Spinal cord (tissue), 10 donors: ENCODE results near the gene SLC26A1. TPM values are rescaled to one million over a fixed set of nuclear protein-coding genes. Genes with fewer than 3 reads are reported as not detected.

Experiments
- DNase-seq, 6 donors: peaks; one replicate each; pipeline versions ENCODE4 v3.0.0 to v3.0.0-alpha.2; 2013 to 2015; ENCODE audit warnings: low spot score in 6 of 6, low read depth in 4 of 6
- H3K27ac ChIP-seq: one replicate; pipeline ENCODE4 v1.5.1; 2013; ENCODE audit warnings: low read depth, low read length, control low read depth
- H3K27me3 ChIP-seq: one replicate; pipeline ENCODE4 v1.6.1; 2013; ENCODE audit warnings: low read length; ENCODE audit not compliant: control insufficient read depth, insufficient read depth
- H3K36me3 ChIP-seq: one replicate; pipeline ENCODE4 v1.6.1; 2013; ENCODE audit warnings: low read length; ENCODE audit not compliant: control insufficient read depth, insufficient read depth
- H3K4me1 ChIP-seq: one replicate; pipeline ENCODE4 v1.6.1; 2013; ENCODE audit warnings: low read length; ENCODE audit not compliant: control insufficient read depth, insufficient read depth
- H3K4me3 ChIP-seq: one replicate; pipeline ENCODE4 v1.5.1; 2013; ENCODE audit warnings: low read depth, low read length, control low read depth
- H3K9me3 ChIP-seq: one replicate; pipeline ENCODE4 v1.6.1; 2013; ENCODE audit warnings: low read length; ENCODE audit not compliant: control insufficient read depth, insufficient read depth
- WGBS: methylation state at CpG from one replicate; pipeline ENCODE4 v1.1.5; 2013; ENCODE audit warnings: missing lambda C conversion rate; ENCODE audit not compliant: insufficient coverage; 5-methylcytosine and 5-hydroxymethylcytosine counted together
- polyA plus RNA-seq, 2 donors: library from polyadenylated mRNA; unstranded; fragments of 120-200 nt; gene quantifications; one replicate each; pipeline ENCODE4 v1.2.1, GENCODE V29; 2013; ENCODE audit not compliant: insufficient read length in 2 of 2
- total RNA-seq, 2 donors: library from RNA; depleted of rRNA in 1 of 2; stranded (reverse); fragments of 120-200 nt in 1 of 2; fragments of >200 nt in 1 of 2; gene quantifications; one replicate each; pipeline versions ENCODE4 v1.2.3 to v1.2.4, GENCODE V29; 2013 to 2014
- donor health status: healthy.

The SLC26A1 gene
- total and polyA plus RNA-seq, 4 donors = 0.79 to 9.5 (median 5.2) TPM

DNA sequence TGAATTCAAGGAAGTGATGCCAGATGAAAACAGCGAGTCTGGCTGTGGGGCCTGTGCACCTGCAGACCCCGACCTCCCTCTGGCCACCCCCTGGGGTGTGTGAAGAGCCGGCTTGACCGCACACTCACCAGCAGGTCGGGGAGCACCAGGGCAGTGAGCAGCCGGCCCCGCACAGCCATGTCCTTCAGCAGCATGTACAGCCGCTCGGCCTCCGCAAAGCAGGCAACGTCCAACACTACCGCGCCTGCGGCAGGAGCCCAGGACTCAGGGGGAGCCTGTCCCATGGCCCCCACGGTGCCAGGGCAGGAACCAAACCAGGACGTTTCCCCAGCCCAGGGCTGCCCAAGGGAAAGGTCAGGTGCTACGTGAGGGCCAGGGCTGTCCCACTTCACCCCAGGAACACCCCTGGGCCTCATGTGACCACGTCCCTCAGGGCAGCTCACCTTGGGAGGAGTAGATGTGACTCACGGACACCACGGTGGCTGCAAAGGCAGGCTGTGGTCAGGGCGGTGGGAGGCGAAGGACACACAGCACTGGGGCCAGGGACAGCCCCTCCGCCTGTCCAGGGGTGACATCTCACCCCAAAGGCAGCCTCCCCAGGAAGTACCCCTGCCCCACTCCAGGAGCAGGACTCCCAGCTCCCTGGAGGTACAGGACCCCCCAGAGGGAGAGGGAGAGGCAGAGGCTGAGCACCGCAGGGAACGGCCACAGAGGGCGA is 28.0 kb downstream of the SLC26A1 start:
- Histone ChIP-seq H3K4me3 (no peak overlapping the region), H3K9me3 (no peaks in the 10 kb centered on the region), H3K4me1 (peaks cover 13% of the 10 kb centered on the region), H3K36me3 (peaks cover 90% of the 10 kb centered on the region), H3K27me3 (peaks cover 7% of the 10 kb centered on the region), H3K27ac (no peak overlapping the region)
- DNase-seq = no peak
- WGBS = 88% methylated on average over 25 of the region's 26 CpGs

DNA sequence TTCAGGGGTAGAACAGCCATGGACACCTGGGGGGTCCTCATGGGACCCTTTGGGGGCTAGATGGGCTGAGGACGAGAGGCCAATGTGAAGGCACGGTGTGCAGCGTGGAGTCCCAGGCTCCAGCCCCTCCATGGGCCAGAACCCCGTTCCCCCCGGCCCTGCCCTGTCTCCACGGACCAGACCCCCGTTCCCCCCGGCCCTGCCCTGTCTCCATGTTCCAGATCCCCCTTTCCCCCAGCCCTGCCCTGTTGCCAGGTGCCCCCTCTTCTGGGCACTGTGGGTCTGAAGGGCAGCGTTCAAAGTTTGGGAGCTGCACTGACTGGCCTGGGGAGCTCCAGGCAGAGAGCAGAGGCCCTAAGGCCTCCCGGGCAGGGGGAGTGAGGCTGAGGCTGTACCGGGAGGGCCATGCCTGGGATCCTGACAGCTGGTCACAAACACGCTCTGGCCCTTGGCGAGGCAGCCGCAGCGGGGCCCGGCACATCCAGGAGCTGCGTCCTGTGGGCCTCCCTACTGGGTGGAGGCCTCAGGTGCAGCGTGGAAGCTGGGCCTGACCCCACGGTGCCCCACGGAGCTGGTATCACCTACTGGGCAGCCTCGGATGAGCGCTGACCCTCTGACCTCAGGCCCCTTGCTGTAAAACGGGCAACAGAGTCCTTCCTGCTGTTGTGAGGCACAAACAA is 28.7 kb downstream of the SLC26A1 start:
- H3K4me1 ChIP-seq = peaks cover 13% of the 10 kb centered on the region
- H3K27me3 ChIP-seq = peaks cover 7% of the 10 kb centered on the region
- H3K36me3 ChIP-seq = peaks cover 92% of the 10 kb centered on the region
- no peak overlapping the region for H3K4me3 ChIP-seq
- 84% methylated on average over 23 of the region's 23 CpGs for WGBS
- no peak overlapping the region for H3K27ac ChIP-seq
- no peaks in the 10 kb centered on the region for H3K9me3 ChIP-seq
- DNase-seq = no peak

DNA sequence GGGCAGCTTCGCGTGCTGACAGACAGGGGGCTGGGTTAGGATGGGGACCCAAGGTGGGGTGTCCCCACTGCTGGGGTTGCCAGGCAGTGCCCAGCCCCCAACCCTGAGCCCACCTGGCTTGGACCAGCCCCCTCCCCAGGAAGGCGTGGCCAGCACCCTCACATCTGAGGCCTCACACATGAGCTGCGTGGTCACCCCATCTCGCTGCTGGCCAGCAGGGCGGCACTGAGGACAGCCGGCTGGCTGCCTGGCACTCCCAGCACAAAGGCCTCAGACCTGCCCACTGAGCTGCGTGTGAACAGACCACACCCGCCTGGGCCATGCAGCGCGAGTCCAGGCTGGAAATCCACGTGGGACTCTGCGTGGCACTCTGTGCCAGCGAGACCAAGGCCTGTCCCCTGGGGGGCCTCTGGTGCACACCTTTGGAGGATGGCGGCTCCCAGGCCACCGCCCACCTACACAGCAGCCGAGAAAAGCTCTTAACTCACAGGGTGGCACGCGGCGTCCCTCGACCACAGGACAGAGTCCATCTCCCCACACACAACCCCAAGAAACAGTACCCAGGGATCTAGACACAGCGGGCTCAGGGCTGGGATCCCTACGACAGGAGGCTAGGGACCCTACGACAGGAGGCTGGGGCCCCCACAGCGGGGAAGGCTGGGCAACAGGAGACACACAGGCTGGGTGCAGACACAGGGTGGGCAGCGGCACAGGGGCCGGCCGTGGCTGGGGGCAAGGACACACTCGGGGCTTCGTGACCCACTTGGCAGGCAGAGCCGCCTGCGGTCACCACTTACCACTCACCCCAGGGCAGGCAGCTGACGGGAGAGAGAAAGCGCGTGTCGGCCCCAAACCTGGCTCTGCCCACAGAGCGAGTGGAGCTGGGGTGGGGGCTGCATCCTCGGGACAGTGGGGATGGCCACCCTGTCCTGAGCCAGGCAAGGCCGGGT is 29.7 kb downstream of the SLC26A1 start:
- Histone ChIP-seq H3K27ac (no peak overlapping the region), H3K27me3 (peaks cover 4% of the 10 kb centered on the region), H3K36me3 (peaks cover 95% of the 10 kb centered on the region), H3K4me3 (no peak overlapping the region), H3K4me1 (peaks cover 11% of the 10 kb centered on the region), H3K9me3 (no peaks in the 10 kb centered on the region)
- DNase-seq = no peak
- 91% methylated on average over 35 of the region's 39 CpGs for WGBS

DNA sequence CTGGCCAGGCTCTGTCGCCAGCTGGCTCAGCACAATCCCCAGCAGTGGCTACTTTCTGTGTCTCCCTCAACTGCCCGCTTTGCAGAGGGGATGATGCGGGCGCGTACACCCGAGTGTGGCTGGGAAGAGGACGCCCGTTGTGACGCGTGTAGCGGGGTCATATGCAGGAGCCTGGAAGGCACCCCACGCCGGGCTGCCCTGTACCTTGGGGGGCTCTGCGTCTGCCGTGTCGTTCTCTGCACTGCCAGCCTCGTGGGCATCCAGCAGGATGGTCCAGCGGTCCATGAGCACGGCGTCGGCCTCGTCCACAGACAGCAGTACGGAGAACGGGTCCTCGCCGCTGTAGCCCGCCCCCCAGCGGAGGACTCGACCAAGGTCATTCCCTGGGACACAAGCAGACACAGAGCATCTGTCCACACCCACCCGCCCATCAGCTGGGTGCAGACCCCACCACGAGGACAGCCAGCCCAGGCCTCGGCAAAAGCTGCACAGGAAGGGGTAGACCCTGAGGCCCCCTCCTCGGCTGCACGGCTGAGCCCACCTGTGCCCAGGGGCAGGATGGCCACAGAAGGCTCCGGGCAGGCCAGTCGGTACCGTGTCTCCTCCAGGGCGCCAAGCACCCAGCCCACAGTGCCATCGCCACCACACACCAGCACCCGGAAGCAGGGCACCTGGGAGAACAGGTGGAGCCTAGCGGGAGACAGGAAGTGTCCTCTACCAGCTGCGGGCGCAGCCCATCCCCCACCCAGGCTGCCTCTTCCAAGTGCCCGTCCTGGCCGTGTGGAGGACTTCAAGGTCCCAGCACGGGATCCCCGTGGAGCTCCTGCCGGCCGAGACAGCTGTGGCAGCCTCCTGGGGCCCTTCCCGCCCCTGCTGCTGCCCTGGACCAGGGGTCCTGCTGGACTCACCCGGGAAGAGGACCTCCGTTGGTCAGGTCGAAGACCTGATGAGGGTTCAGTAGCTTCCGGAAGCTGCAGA is 30.7 kb downstream of the SLC26A1 start:
- Histone ChIP-seq H3K9me3 (no peaks in the 10 kb centered on the region), H3K27me3 (no peaks in the 10 kb centered on the region), H3K4me1 (peaks cover 2% of the 10 kb centered on the region), H3K27ac (no peak overlapping the region), H3K4me3 (no peak overlapping the region), H3K36me3 (peaks cover 100% of the 10 kb centered on the region)
- no peak for DNase-seq
- 93% methylated on average over 54 of the region's 54 CpGs for WGBS

DNA sequence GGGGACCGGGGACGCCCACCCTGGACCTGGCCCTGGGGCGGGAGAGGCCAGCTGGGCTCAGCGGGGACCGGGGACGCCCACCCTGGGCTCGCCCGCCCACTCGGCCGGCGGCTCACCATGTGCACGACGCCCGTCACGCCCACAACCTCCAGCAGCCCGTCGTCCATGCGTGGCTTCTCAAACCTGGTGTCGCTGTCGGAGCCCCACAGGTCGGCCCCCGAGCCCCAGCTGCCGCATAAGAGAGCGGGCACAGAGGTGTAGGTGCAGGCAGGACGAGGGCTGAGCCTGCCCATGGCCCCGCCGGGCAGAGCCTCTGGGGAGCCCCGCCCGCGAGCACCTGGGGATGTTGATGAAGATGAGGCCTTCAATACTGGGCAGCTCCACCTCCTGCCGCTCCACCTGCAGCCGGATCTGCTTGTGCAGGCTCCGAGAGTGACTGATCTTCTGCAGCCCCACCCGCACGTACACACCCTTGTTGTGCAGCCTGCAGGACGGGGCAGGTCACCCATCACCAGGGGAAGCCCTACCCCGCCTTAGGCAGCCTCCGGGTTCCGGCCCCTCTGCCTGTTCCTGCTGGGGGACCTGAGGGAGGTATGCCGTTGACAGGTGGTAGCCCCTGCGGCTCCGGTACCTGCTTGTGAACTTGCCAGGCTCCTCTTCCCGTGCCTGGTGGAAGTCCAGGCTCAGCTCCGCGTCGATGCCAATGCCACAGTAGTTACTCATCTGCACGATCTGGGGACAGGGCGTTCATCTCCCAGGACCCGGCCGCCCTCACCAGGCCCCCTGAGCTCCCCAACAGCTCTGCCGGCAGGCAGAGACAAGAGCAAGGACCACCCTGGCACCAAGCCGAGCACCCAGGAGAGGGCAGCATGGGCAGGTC is 31.6 kb downstream of the SLC26A1 start:
- Histone ChIP-seq H3K27ac (no peak overlapping the region), H3K36me3 (peaks cover 100% of the 10 kb centered on the region), H3K9me3 (no peaks in the 10 kb centered on the region), H3K4me3 (no peak overlapping the region), H3K4me1 (no peaks in the 10 kb centered on the region), H3K27me3 (no peaks in the 10 kb centered on the region)
- no peak for DNase-seq
- 92% methylated on average over 50 of the region's 52 CpGs for whole genome bisulfite sequencing

DNA sequence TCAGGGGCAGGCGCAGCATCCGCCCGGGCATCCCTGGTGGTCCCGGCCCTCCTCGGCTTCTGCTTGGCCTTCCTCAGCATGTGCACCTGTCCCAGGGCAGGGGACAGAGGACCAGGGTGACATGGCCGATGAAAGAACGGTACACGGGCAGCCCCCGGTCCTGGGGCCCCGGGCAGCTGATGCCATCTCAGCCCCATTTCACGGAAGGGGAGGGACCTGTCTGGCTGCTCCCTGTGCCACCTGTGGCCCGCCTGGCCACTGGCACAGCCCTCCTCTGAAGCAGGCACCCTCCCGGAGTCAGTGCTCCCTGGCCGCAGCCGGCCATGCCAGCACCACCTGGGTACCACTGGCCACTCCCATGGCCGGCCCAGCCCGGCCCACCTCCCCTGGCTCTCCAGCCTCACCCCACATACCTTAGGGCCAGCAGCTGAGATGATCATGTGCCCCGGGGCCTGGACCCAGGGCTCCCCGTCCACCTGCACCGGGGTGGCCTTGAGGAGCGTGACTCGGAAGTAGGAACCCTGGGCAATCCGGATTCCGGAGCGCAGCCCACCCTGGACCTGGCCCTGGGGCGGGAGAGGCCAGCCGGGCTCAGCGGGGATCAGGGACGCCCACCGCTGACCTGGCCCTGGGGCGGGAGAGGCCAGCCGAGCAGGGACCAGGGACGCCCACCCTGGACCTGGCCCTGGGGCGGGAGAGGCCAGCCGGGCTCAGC is 32.4 kb downstream of the SLC26A1 start:
- Histone ChIP-seq H3K9me3 (no peaks in the 10 kb centered on the region), H3K4me3 (no peak overlapping the region), H3K36me3 (peaks cover 100% of the 10 kb centered on the region), H3K27ac (no peak overlapping the region), H3K27me3 (no peaks in the 10 kb centered on the region), H3K4me1 (no peaks in the 10 kb centered on the region)
- 93% methylated on average over 34 of the region's 35 CpGs for WGBS
- no peak for DNase-seq

DNA sequence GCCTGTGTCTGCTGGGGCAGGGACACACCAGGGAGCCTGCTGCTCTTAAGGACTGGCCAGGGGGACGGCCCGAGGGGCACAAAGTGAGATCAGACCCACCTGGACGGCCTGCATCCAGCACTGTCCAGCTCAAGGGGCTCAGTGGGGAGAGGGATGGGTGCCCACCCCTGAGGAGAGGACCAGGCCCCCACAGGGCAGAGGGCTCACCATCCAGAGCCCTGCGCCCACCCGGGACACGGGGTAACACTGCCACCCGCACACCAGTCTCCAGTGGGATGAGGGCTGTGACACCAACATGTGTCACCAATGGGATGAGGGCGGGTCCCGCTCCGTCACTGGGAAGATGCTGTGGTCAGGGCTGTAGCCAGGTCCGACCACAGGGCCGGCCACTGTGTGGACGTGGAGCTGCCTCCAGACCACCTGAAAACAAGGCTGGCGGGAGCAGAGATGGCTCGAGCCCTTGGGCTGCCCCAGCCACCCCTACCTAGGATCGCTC is 33.0 kb downstream of the SLC26A1 start:
- no peak overlapping the region for H3K4me3 ChIP-seq
- H3K9me3 ChIP-seq = no peaks in the 10 kb centered on the region
- H3K36me3 ChIP-seq = peaks cover 100% of the 10 kb centered on the region
- 83% methylated on average over 16 of the region's 16 CpGs for WGBS
- H3K27me3 ChIP-seq = no peaks in the 10 kb centered on the region
- no peak overlapping the region for H3K27ac ChIP-seq
- DNase-seq = no peak
- no peaks in the 10 kb centered on the region for H3K4me1 ChIP-seq
